Psoas muscle (tissue), 8 donors: Measurements from ENCODE around the gene RHOG. TPM values are rescaled to one million over a fixed set of nuclear protein-coding genes. Genes with fewer than 3 reads are reported as not detected.

Source experiments
- ATAC-seq, 4 donors: fragments of 200-7000 bp; cut with Tn5 transposase; one replicate each; pipeline ENCODE4 v1.9.1; 2020; ENCODE audit warnings: moderate library complexity in 3 of 4, mild to moderate bottlenecking in 2 of 4
- DNase-seq, 2 donors: peaks; one replicate each; pipeline ENCODE4 v3.0.0-alpha.2; 2020
- H3K27ac ChIP-seq: fragments of 200-600 bp; one replicate; pipeline ENCODE4 v1.8.0; 2022
- H3K27me3 ChIP-seq, 3 donors: fragments of 200-600 bp in 1 of 3; one replicate each; pipeline versions ENCODE4 v1.6.1 to v1.8.0; 2013 to 2022; ENCODE audit warnings: low read length in 2 of 3, mild to moderate bottlenecking in 2 of 3, moderate library complexity in 1 of 3; ENCODE audit not compliant: insufficient read depth in 3 of 3
- H3K36me3 ChIP-seq, 2 donors: fragments of 200-600 bp in 1 of 2; one replicate each; pipeline versions ENCODE4 v1.6.1 to v1.8.0; 2013 to 2022; ENCODE audit warnings: low read depth in 1 of 2, mild to moderate bottlenecking in 1 of 2, moderate library complexity in 1 of 2; ENCODE audit not compliant: insufficient read depth in 1 of 2
- H3K4me1 ChIP-seq: fragments of 200-600 bp; one replicate; pipeline ENCODE4 v1.8.0; 2022
- H3K4me3 ChIP-seq: fragments of 200-600 bp; one replicate; pipeline ENCODE4 v1.8.0; 2022; ENCODE audit warnings: mild to moderate bottlenecking
- H3K9me3 ChIP-seq: fragments of 200-600 bp; one replicate; pipeline ENCODE4 v1.8.0; 2022
- WGBS, 3 donors: extraction: QIAGEN DNeasy Blood & Tissue Kit; methylation state at CpG; one replicate each; pipeline versions ENCODE4 v1.1.6 to v1.1.7; 2013; 5-methylcytosine and 5-hydroxymethylcytosine counted together
- intact Hi-C, 2 donors: fragments of 100-400 bp; cut with DNase I; formaldehyde crosslinking; loops; one replicate each; pipeline versions ENCODE4 v1.11.0 to v1.14.2; 2022
- long read RNA-seq, 2 donors: library from polyadenylated mRNA; unstranded; transcript quantifications; one replicate each; pipeline ENCODE4 v2.0.0, GENCODE V29; 2021
- polyA plus RNA-seq, 3 donors: library from polyadenylated mRNA; stranded (reverse); fragments of 200-250 nt; gene quantifications; one replicate each; pipeline ENCODE4 v1.2.3, GENCODE V29; 2013
- total RNA-seq, 4 donors: library from RNA; stranded (reverse); fragmentation: NEBNext Ultra II Directional in 2 of 4; extraction: Animal tissue kit (Norgen Biotek cat#: 25700) in 2 of 4; gene quantifications; one replicate each; pipeline versions ENCODE4 v1.2.1 to v1.2.4, GENCODE V29; 2021 to 2023
- TF ChIP-seq, protein P1 (sequence below): fragments of 200-600 bp; IDR thresholded peaks from one replicate; pipeline ENCODE4 v1.8.0; 2022; ENCODE audit warnings: antibody characterized with exemption
- donor health status: healthy with polysubstance abuse.
- donor health status: DM: no; HTN: no; CAD: no; lungs with moderate emphysema.
- donor health status: Bipolar disorder and iron deficiency.
- donor health status: healthy.
- donor health status: DM: yes; HTN: yes; CAD: no.
- donor health status: DM: no; HTN: no; CAD: no.
- donor health status: DM: no; HTN: no; CAD: no.
- donor health status: DM: yes; HTN: yes; CAD: no.

Gene RHOG
- total RNA-seq (10 to 100 TPM; 22.4 to 40.9 (median 37.6) TPM), polyA plus RNA-seq (10 to 100 TPM; 44.5 to 80.1 (median 51.3) TPM)
- long read RNA-seq, donor 1, transcript RHOG-201 (2 exons, 1,319 nt): major isoform, 31 of 45 reads
- long read RNA-seq, donor 1, partial matches to known transcripts: 14 of 45 reads
- long read RNA-seq, donor 1, other reads (novel, unspliced or antisense): 0 of 45 reads
- long read RNA-seq, donor 2, transcript RHOG-201 (2 exons, 1,319 nt): major isoform, 26 of 43 reads
- long read RNA-seq, donor 2, partial matches to known transcripts: 17 of 43 reads
- long read RNA-seq, donor 2, other reads (novel, unspliced or antisense): 0 of 43 reads

GRCh38 chr11:3840870-3841425 is at the start of gene RHOG:
TSS of gene RHOG (minus strand) at chr11:3840959. CDS start at chr11:3828138, 12,821 bp downstream.
- H3K27ac ChIP-seq: peak within 1 kb of the TSS; percentile 96
- WGBS, 3 donors: 0 to 2% (median 1%) methylated on average over 8 to 42 of the region's 42 CpGs

DNA sequence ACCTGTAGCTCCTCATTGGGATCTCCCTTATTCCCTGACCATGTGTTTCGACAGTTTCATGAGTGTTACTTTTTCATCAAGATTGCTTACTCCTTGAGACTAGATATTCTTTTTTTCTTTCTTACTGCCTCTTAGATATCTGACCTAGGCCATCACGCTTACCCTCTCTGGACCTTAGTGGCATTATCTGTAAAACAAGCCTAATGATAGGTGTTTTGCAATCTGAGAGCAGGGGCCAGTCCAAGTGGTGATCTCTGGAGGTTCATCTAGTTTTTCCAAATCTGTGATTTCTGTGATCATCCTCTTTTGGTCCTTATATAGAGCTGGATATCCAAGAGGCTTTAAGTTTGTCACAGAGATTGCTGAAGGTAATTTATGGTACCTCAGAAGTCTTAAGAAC is 49.3 kb upstream of the RHOG start:
- H3K4me3 ChIP-seq: no peak overlapping the region
- peaks cover 52% of the 10 kb centered on the region for H3K4me1 ChIP-seq
- intact Hi-C loops: no loop called here
- ATAC-seq: no peak
- WGBS, 3 donors: 88 to 98% (median 94%) methylated on average over 2 of the region's 2 CpGs
- H3K27ac ChIP-seq: no peak overlapping the region
- DNase-seq: no peak
- TF ChIP-seq, protein P1, sequence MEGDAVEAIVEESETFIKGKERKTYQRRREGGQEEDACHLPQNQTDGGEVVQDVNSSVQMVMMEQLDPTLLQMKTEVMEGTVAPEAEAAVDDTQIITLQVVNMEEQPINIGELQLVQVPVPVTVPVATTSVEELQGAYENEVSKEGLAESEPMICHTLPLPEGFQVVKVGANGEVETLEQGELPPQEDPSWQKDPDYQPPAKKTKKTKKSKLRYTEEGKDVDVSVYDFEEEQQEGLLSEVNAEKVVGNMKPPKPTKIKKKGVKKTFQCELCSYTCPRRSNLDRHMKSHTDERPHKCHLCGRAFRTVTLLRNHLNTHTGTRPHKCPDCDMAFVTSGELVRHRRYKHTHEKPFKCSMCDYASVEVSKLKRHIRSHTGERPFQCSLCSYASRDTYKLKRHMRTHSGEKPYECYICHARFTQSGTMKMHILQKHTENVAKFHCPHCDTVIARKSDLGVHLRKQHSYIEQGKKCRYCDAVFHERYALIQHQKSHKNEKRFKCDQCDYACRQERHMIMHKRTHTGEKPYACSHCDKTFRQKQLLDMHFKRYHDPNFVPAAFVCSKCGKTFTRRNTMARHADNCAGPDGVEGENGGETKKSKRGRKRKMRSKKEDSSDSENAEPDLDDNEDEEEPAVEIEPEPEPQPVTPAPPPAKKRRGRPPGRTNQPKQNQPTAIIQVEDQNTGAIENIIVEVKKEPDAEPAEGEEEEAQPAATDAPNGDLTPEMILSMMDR: no peak
- H3K27me3 ChIP-seq: no peaks in the 10 kb centered on the region
- no peaks in the 10 kb centered on the region for H3K36me3 ChIP-seq
- H3K9me3 ChIP-seq: no peaks in the 10 kb centered on the region

More at GRCh38 chr11:3840870-3841425, at the start of gene RHOG:
- Histone ChIP-seq H3K4me3 (peak within 1 kb of the TSS; percentile 92), H3K27me3 (no peaks in the 10 kb centered on the region), H3K9me3 (no peaks in the 10 kb centered on the region), H3K36me3 (no peaks in the 10 kb centered on the region), H3K4me1 (peaks cover 25% of the 10 kb centered on the region)
- peak; percentile 87 to 92 for DNase-seq
- intact Hi-C loops: loop anchor here in 1 of 2 donors (2.0 kb wide), 1 partner anchor 42 kb away; no protein-coding TSS in a partner anchor
- peak; percentile 79 to 84 (median 83) for ATAC-seq
- TF ChIP-seq, protein P1: no peak

DNA sequence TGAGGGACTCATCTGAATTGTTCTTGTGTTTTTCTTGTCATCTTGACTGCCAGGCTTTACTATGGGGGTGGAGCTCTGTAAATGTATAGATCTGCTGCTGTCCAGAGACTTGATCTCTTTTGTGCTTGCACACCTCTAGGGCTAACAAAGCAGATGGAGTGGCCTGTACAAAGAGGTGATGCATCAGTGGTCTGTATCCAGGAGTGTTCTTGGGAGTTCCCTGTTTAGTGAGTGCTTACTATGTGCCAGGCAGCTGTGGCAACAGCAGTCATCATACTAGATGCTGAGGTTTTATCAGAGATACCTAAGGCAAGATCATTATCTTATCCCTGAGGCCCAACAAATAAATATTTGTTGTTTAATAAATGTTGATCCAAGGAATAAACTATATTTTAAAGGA is 48.1 kb upstream of the RHOG start:
- no peak for DNase-seq
- intact Hi-C loops: no loop called here
- ATAC-seq: peak in 1 of 4 donors; percentile 26
- TF ChIP-seq, protein P1: no peak
- Histone ChIP-seq H3K9me3 (no peaks in the 10 kb centered on the region), H3K4me3 (no peak overlapping the region), H3K27ac (peak overlapping the region; percentile 27), H3K4me1 (peaks cover 48% of the 10 kb centered on the region), H3K36me3 (no peaks in the 10 kb centered on the region), H3K27me3 (no peaks in the 10 kb centered on the region)

DNA sequence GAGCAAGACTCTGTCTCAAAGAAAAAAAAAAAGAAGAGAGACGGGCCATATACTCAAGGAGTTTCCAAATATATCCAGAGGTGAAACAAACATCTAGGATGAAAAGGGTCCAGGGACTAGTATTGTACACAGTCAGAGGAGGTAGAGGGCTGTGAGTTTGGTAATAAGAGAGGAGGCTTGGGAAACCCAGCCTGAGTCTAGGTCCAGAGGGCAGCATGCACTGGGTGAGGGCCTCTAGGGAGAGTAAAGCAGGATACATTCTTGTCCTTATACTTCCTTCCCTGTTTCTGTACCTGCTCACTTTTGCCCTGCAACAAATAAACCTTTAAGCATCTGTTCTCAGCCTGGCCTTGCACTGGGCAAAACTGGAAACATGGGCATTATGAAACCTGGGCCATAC is 46.2 kb upstream of the RHOG start:
- TF ChIP-seq, protein P1: no peak
- Histone ChIP-seq H3K36me3 (no peaks in the 10 kb centered on the region), H3K27me3 (no peaks in the 10 kb centered on the region), H3K27ac (peak overlapping the region; percentile 27), H3K4me1 (peaks cover 49% of the 10 kb centered on the region), H3K4me3 (no peak overlapping the region), H3K9me3 (no peaks in the 10 kb centered on the region)
- WGBS, 3 donors: 28 to 80% (median 33%) methylated on average over 1 of the region's 1 CpG
- DNase-seq (no peak), ATAC-seq (peak; percentile 28 to 64 (median 56))
- intact Hi-C loops: no loop called here
